ENCODE measurements around the gene CCDC92.

DNA sequence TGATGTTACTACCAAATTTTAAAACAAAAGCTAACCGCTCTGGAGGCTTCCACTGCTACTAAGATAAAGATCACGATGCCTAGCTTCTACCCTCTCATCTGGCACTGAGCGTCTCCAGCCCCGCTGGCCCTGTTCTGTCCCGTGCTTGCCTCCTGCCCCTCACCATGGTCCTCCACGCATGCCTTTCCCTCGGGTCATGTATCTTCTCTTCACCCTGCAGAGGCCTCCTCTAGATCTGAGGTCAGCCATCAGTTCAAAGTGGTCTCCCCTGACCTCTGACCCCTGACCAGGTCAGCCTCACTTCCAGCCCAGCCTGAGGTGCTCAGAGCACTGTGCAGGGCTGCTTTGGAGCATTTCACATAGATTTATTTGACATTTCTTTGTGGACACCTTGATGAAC, 28.7 kb upstream of the CCDC92 start:
- TF ChIP-seq RBBP5 (IDR thresholded peaks at IDR 0.05; ENCODE audit: borderline replicate concordance, low read depth, low read length) = no peak
- TF ChIP-seq, protein P1, sequence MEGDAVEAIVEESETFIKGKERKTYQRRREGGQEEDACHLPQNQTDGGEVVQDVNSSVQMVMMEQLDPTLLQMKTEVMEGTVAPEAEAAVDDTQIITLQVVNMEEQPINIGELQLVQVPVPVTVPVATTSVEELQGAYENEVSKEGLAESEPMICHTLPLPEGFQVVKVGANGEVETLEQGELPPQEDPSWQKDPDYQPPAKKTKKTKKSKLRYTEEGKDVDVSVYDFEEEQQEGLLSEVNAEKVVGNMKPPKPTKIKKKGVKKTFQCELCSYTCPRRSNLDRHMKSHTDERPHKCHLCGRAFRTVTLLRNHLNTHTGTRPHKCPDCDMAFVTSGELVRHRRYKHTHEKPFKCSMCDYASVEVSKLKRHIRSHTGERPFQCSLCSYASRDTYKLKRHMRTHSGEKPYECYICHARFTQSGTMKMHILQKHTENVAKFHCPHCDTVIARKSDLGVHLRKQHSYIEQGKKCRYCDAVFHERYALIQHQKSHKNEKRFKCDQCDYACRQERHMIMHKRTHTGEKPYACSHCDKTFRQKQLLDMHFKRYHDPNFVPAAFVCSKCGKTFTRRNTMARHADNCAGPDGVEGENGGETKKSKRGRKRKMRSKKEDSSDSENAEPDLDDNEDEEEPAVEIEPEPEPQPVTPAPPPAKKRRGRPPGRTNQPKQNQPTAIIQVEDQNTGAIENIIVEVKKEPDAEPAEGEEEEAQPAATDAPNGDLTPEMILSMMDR (IDR thresholded peaks at IDR 0.05; ENCODE audit: control extremely low read depth in 1 of 3, insufficient read depth in 1 of 3, low read depth in 1 of 3, low read length in 3 of 3) = no peak
- no peak for TF ChIP-seq BRCA1 (IDR thresholded peaks at IDR 0.05; ENCODE audit: low read depth, low read length)
- TF ChIP-seq RNF2 (IDR thresholded peaks at IDR 0.05; ENCODE audit: borderline replicate concordance, low read depth, low read length, missing control alignments, poor library complexity, severe bottlenecking) = no peak
- TF ChIP-seq POLR2AphosphoS5 (IDR thresholded peaks at IDR 0.05; ENCODE audit: low read depth, low read length) = no peak
- TF ChIP-seq TAF1 (IDR thresholded peaks at IDR 0.05; ENCODE audit: low read depth, low read length) = no peak
- no peak for TF ChIP-seq ASH2L (IDR thresholded peaks at IDR 0.05; ENCODE audit: low read length)
- no peak for TF ChIP-seq ZNF274 (IDR thresholded peaks at IDR 0.05; ENCODE audit: borderline replicate concordance, extremely low read depth, low read length)
- no peak for TF ChIP-seq JUND (IDR thresholded peaks at IDR 0.05; ENCODE audit: low read length)
- TF ChIP-seq TEAD4 (IDR thresholded peaks at IDR 0.05; ENCODE audit: low read depth, low read length) = no peak
- no peak for TF ChIP-seq EP300 (IDR thresholded peaks at IDR 0.05; ENCODE audit: borderline replicate concordance in 1 of 2, low read depth in 2 of 2, low read length in 2 of 2)
